Activated B cell treated with CpG ODN at 0.5 μM for 24 hours (primary cell): Measurements from ENCODE around the gene TMEM151A. TPM values are rescaled to one million over a fixed set of nuclear protein-coding genes. Genes with fewer than 3 reads are reported as not detected.

Source experiments
- ATAC-seq: fragments of 200-7000 bp; cut with Tn5 transposase; one replicate; pipeline ENCODE4 v1.10.0; 2021; ENCODE audit warnings: low read depth, mild to moderate bottlenecking, moderate library complexity
- CTCF ChIA-PET: fragments of 350-600 bp; sonication (Branson Sonifier 250); formaldehyde crosslinking; loops from one replicate; lab custom pipeline; 2021; ENCODE audit warnings: antibody characterized with exemption; lab: Charles Lee
- POLR2A ChIA-PET: fragments of 350-600 bp; sonication (Branson Sonifier 250); formaldehyde crosslinking; loops from one replicate; lab custom pipeline; 2021; ENCODE audit warnings: antibody characterized with exemption; lab: Charles Lee
- DNase-seq: peaks from one replicate; pipeline ENCODE4 v3.0.0; 2022
- H3K27ac Mint-ChIP-seq: one replicate; pipeline ENCODE4 v1.8.0; 2020; ENCODE audit warnings: mixed read lengths
- H3K27me3 Mint-ChIP-seq: one replicate; pipeline ENCODE4 v1.8.0; 2021; ENCODE audit warnings: mixed read lengths
- H3K36me3 Mint-ChIP-seq: one replicate; pipeline ENCODE4 v1.8.0; 2021; ENCODE audit warnings: low read depth, mixed read lengths
- H3K4me1 Mint-ChIP-seq: one replicate; pipeline ENCODE4 v1.8.0; 2021; ENCODE audit warnings: mixed read lengths
- H3K4me3 Mint-ChIP-seq: one replicate; pipeline ENCODE4 v1.8.0; 2020; ENCODE audit warnings: mild to moderate bottlenecking, mixed read lengths
- H3K9me3 Mint-ChIP-seq: one replicate; pipeline ENCODE4 v1.8.0; 2020; ENCODE audit warnings: mixed read lengths
- CTCF ChIP-seq: fragments of 200-600 bp; IDR thresholded peaks from one replicate; pipeline ENCODE4 v1.8.0; 2022; ENCODE audit warnings: antibody characterized with exemption, mild to moderate bottlenecking
- intact Hi-C: fragments of 100-400 bp; cut with micrococcal nuclease; formaldehyde crosslinking; loops from one replicate; pipeline ENCODE4 v1.15.1; 2024
- total RNA-seq: library from RNA; stranded (reverse); gene quantifications from 2 replicates; pipeline ENCODE4 v1.2.3, GENCODE V29; 2022

Gene TMEM151A
- total RNA-seq, 1 donor from 2014 or later, result not detected

GRCh38 chr11:66266378-66267038, 25.2 kb upstream of the TMEM151A start:
- DNase-seq (no peak), ATAC-seq (no peak)
- peaks cover 51% of the 10 kb centered on the region for H3K36me3 Mint-ChIP-seq
- H3K27ac Mint-ChIP-seq, result peak overlapping the region; percentile 97
- H3K27me3 Mint-ChIP-seq, result no peaks in the 10 kb centered on the region
- POLR2A ChIA-PET, result interaction anchor here (2.8 kb wide), 1 partner anchor 23 kb away, joined by 42 read pairs; the partner anchor contains the start of genes TMEM151A and YIF1A
- no peak for TF ChIP-seq CTCF
- H3K4me1 Mint-ChIP-seq, result peaks cover 30% of the 10 kb centered on the region
- no peaks in the 10 kb centered on the region for H3K9me3 Mint-ChIP-seq
- H3K4me3 Mint-ChIP-seq, result peak overlapping the region; percentile 90
- intact Hi-C loops, result loop anchor here (1.0 to 5.0 kb wide), 4 partner anchors 44 to 1541 kb away; partner anchors contain the start of genes KAT5 and PC
- CTCF ChIA-PET, result interaction anchor here (1.0 kb wide), 1 partner anchor 10 kb away, joined by 6 read pairs; no protein-coding TSS in a partner anchor

GRCh38 chr11:66267039-66267378, 24.7 kb upstream of the TMEM151A start:
- Mint-ChIP-seq H3K9me3 (no peaks in the 10 kb centered on the region), H3K36me3 (peaks cover 53% of the 10 kb centered on the region), H3K27me3 (no peaks in the 10 kb centered on the region), H3K4me1 (peaks cover 32% of the 10 kb centered on the region), H3K27ac (peak overlapping the region; percentile 97), H3K4me3 (peak overlapping the region; percentile 90)
- POLR2A ChIA-PET, result interaction anchor here (0.8 to 3.8 kb wide), 16 partner anchors 14 to 475 kb away, joined by 3 to 50 read pairs (median 6); partner anchors contain the start of genes BANF1, CCDC85B, CFL1 and EIF1AD
- no peak for TF ChIP-seq CTCF
- DNase-seq (no peak), ATAC-seq (no peak)
- CTCF ChIA-PET, result interaction anchor here (1.0 to 2.4 kb wide), 2 partner anchors 11 to 15 kb away, joined by 6 to 14 read pairs; no protein-coding TSS in a partner anchor
- intact Hi-C loops, result loop anchor here (1.0 to 5.0 kb wide), 4 partner anchors 45 to 1540 kb away; partner anchors contain the start of genes KAT5 and PC

DNA sequence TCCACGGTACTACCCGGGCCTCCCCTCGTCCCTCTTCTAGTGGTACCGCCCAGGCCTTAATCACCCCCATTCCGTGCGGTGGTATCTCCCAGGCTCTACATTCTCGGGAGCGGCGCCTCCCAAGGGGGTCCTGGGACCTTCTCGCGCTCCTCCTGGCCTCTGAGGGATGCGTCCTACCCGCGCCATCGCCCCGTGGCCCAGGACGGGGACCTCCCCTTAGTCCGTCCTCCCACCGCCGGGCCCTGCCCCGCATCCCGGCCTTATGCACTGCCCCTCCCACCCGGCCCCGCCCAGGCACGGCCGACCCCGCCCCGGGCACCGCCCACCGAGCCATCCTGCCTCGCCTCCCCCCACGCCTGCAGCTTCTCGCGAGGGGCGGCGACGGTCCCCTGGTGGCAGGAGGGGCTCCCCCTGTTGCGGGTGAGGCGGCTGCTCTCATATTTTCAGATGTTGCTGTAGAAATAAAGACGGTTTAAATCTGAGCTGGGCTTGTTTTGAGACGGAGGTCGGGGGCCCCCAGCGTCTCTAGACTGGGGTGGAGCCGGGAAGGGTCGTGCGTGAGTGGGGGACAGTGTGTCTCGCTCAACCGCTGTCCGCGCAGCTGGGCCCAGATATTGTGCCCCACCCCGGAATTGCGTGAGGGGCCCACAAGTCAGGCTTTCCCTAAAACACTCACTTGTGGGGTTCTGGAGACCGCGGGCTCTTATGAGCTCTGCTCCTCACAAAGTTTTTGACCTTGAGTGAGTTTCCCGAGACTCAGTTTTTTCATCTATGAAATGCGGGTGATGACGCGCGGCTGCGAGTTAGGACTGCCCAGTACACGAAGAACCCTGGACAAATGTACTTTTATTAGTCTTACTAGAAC, 24.1 kb upstream of the TMEM151A start:
- Mint-ChIP-seq H3K27ac (peak overlapping the region; percentile 97), H3K9me3 (no peaks in the 10 kb centered on the region), H3K36me3 (peaks cover 53% of the 10 kb centered on the region), H3K4me1 (peaks cover 32% of the 10 kb centered on the region), H3K27me3 (no peaks in the 10 kb centered on the region), H3K4me3 (peak overlapping the region; percentile 90)
- CTCF ChIA-PET, result interaction anchor here (0.7 to 2.4 kb wide), 3 partner anchors 11 to 951 kb away, joined by 3 to 14 read pairs (median 6); no protein-coding TSS in a partner anchor
- DNase-seq (peak; percentile 81), ATAC-seq (peak; percentile 66)
- TF ChIP-seq CTCF, result no peak
- POLR2A ChIA-PET, result interaction anchor here (0.6 to 3.8 kb wide), 29 partner anchors 10 to 1950 kb away, joined by 3 to 50 read pairs (median 5); partner anchors contain the start of genes BANF1, BRMS1, CCDC85B and CFL1
- intact Hi-C loops, result loop anchor here (1.0 to 5.0 kb wide), 11 partner anchors 11 to 1540 kb away; partner anchors contain the start of genes CFL1, CNIH2, FIBP and KAT5

- no peaks in the 10 kb centered on the region for H3K27me3 Mint-ChIP-seq
- TF ChIP-seq CTCF, result no peak
Measured at GRCh38 chr11:66268244-66268951, 23.3 kb upstream of the TMEM151A start, which contains the start of gene RAB1B. Gene RAB1B (plus strand): TSS chr11:66268639. CDS start chr11:66268680, 41 bp downstream.

More at GRCh38 chr11:66268244-66268951, 23.3 kb upstream of the TMEM151A start, which contains the start of gene RAB1B:
- H3K9me3 Mint-ChIP-seq, result no peaks in the 10 kb centered on the region
- ChIA-PET POLR2A (interaction anchor here (0.6 to 3.8 kb wide), 27 partner anchors 9 to 1951 kb away, joined by 3 to 50 read pairs (median 6); partner anchors contain the start of genes BANF1, BRMS1, CCDC85B and CNIH2), CTCF (interaction anchor here (0.7 to 2.4 kb wide), 2 partner anchors 13 to 952 kb away, joined by 3 to 14 read pairs; no protein-coding TSS in a partner anchor)
- peaks cover 32% of the 10 kb centered on the region for H3K4me1 Mint-ChIP-seq
- peak; percentile 76 for ATAC-seq
- H3K36me3 Mint-ChIP-seq, result peaks cover 53% of the 10 kb centered on the region
- H3K27ac Mint-ChIP-seq, result peak within 1 kb of the TSS; percentile 97
- peak within 1 kb of the TSS; percentile 90 for H3K4me3 Mint-ChIP-seq
- intact Hi-C loops, result loop anchor here (1.0 to 5.0 kb wide), 10 partner anchors 10 to 1539 kb away; partner anchors contain the start of genes CFL1, CNIH2, FIBP and KAT5
- DNase-seq, result peak; percentile 98
